Measurements from ENCODE around the gene RASA3.

Gene RASA3

GRCh38 chr13:114167885-114168284, 35.5 kb upstream of the RASA3 start:
- no peak for DNase-seq (ENCODE audit: low read depth in 1 of 2, low spot score in 1 of 2)
- Histone ChIP-seq H3K4me3 (replicated peaks; ENCODE audit: insufficient read depth, low read length) (no peak overlapping the region), H3K27me3 (ENCODE audit: insufficient read depth, poor library complexity, severe bottlenecking) (no peaks in the 10 kb centered on the region), H3K27ac (replicated peaks) (no peak overlapping the region)
- TF ChIP-seq POLR2AphosphoS5 (IDR thresholded peaks at IDR 0.05; ENCODE audit: low read depth) = no peak
- TF ChIP-seq CTCF (IDR thresholded peaks at IDR 0.05; ENCODE audit: insufficient read depth, low read length) = no peak
- TF ChIP-seq GABPA (IDR thresholded peaks at IDR 0.05; ENCODE audit: low read depth) = no peak
- TF ChIP-seq SPI1 (IDR thresholded peaks at IDR 0.05; ENCODE audit: borderline replicate concordance, low read depth) = no peak
- no peak for TF ChIP-seq REST (IDR thresholded peaks at IDR 0.05; ENCODE audit: insufficient replicate concordance, low read depth)

GRCh38 chr13:114167426-114167825, 35.0 kb upstream of the RASA3 start:
- H3K27me3 ChIP-seq (ENCODE audit: insufficient read depth, poor library complexity, severe bottlenecking) = no peaks in the 10 kb centered on the region
- no peak overlapping the region for H3K4me3 ChIP-seq (replicated peaks; ENCODE audit: insufficient read depth, low read length)
- TF ChIP-seq SPI1 (IDR thresholded peaks at IDR 0.05; ENCODE audit: borderline replicate concordance, low read depth) (peak; percentile 59; the same call in 1 of the 2 replicates), REST (IDR thresholded peaks at IDR 0.05; ENCODE audit: insufficient replicate concordance, low read depth) (no peak), GABPA (IDR thresholded peaks at IDR 0.05; ENCODE audit: low read depth) (no peak)
- peak in 1 of 2 experiments; percentile 62 for DNase-seq (ENCODE audit: low read depth in 1 of 2, low spot score in 1 of 2)
- no peak overlapping the region for H3K27ac ChIP-seq (replicated peaks)

GRCh38 chr13:114166381-114167131, 34.1 kb upstream of the RASA3 start:
- DNase-seq (ENCODE audit: low read depth in 1 of 2, low spot score in 1 of 2) = no peak
- no peak for TF ChIP-seq GABPA (IDR thresholded peaks at IDR 0.05; ENCODE audit: low read depth)
- no peak for TF ChIP-seq SPI1 (IDR thresholded peaks at IDR 0.05; ENCODE audit: borderline replicate concordance, low read depth)
- no peak for TF ChIP-seq POLR2AphosphoS5 (IDR thresholded peaks at IDR 0.05; ENCODE audit: low read depth)
- TF ChIP-seq REST (IDR thresholded peaks at IDR 0.05; ENCODE audit: insufficient replicate concordance, low read depth) = no peak
- TF ChIP-seq CTCF (IDR thresholded peaks at IDR 0.05; ENCODE audit: insufficient read depth, low read length) = no peak
- no peaks in the 10 kb centered on the region for H3K27me3 ChIP-seq (ENCODE audit: insufficient read depth, poor library complexity, severe bottlenecking)
- no peak overlapping the region for H3K4me3 ChIP-seq (replicated peaks; ENCODE audit: insufficient read depth, low read length)
- H3K27ac ChIP-seq (replicated peaks) = no peak overlapping the region
